Transverse colon (tissue), 4 donors: ENCODE data around the gene CIAPIN1. TPM values are rescaled to one million over a fixed set of nuclear protein-coding genes. Genes with fewer than 3 reads are reported as not detected.

Experiments
- DNase-seq: peaks from one replicate; pipeline ENCODE4 v3.0.0-alpha.2; 2019
- H3K27ac ChIP-seq, 4 donors: fragments of 200-600 bp; sonication (generic); 2 replicates each; pipeline ENCODE4 v1.5.1; 2016 to 2018; ENCODE audit warnings: inconsistent platforms in 4 of 4
- H3K27me3 ChIP-seq: fragments of 200-600 bp; sonication (generic); 2 replicates; pipeline ENCODE4 v1.5.1; 2017; ENCODE audit warnings: inconsistent platforms
- H3K36me3 ChIP-seq, 4 donors: fragments of 200-600 bp; sonication (generic); 2 replicates each; pipeline ENCODE4 v1.5.1; 2017 to 2019; ENCODE audit warnings: inconsistent platforms in 4 of 4
- H3K4me1 ChIP-seq, 4 donors: fragments of 200-600 bp; sonication (generic); 2 replicates each; pipeline ENCODE4 v1.5.1; 2017 to 2020; ENCODE audit warnings: inconsistent platforms in 4 of 4
- H3K4me3 ChIP-seq, 4 donors: fragments of 200-600 bp; sonication (generic); 1 replicate in 1 of 4; 2 replicates in 3 of 4; pipeline versions ENCODE4 v1.5.1 to v1.6.1; 2017 to 2019; ENCODE audit warnings: inconsistent platforms in 4 of 4
- H3K9me3 ChIP-seq, 2 donors: fragments of 200-600 bp; sonication (generic); 2 replicates each; pipeline ENCODE4 v1.5.1; 2017 to 2019; ENCODE audit warnings: inconsistent platforms in 2 of 2
- CTCF ChIP-seq, 5 experiments: fragments of 200-600 bp in 3 of 5; fragments of 450-650 bp in 2 of 5; sonication (generic) in 3 of 5; IDR thresholded peaks; 1 replicate in 2 of 5; 2 replicates in 3 of 5; pipeline ENCODE4 v1.5.1; 2016 to 2017; ENCODE audit warnings: antibody characterized with exemption in 5 of 5, inconsistent platforms in 3 of 5, mild to moderate bottlenecking in 2 of 5, moderate library complexity in 1 of 5
- EP300 ChIP-seq: sonication (generic); formaldehyde crosslinking; IDR thresholded peaks from one replicate; pipeline ENCODE4 v1.6.1; 2017; ENCODE audit warnings: antibody characterized with exemption, low read depth
- POLR2A ChIP-seq: fragments of 450-650 bp; IDR thresholded peaks from one replicate; pipeline ENCODE4 v1.6.1; 2016; ENCODE audit warnings: antibody characterized with exemption, mild to moderate bottlenecking, moderate library complexity
- POLR2AphosphoS5 ChIP-seq, 3 donors: sonication (generic); formaldehyde crosslinking; IDR thresholded peaks; one replicate each; pipeline ENCODE4 v1.6.1; 2016; ENCODE audit warnings: antibody characterized with exemption in 3 of 3
- WGBS, 2 donors: methylation state at CpG; one replicate each; pipeline ENCODE4 v1.1.5; 2018; ENCODE audit warnings: low coverage in 1 of 2; 5-methylcytosine and 5-hydroxymethylcytosine counted together
- in situ Hi-C, 4 donors: fragments of 200-750 bp; cut with MboI; loops; one replicate each; pipeline versions ENCODE4 v1.15.0 to v1.15.1; 2017; ENCODE audit warnings: low sequenced_read_pairs in 3 of 4, low pct_ligation_motif_present in 1 of 4, low pct_unique_long_range_greater_than_20kb in 1 of 4
- intact Hi-C: fragments of 100-400 bp; cut with DNase I; formaldehyde crosslinking; loops from one replicate; pipeline ENCODE4 v1.15.1; 2023; ENCODE audit warnings: low total_unique reads
- total RNA-seq, 4 donors: library from RNA; depleted of rRNA; stranded (reverse); fragments of >200 nt; gene quantifications; one replicate each; pipeline ENCODE4 v1.1.0, GENCODE V29; 2016

CIAPIN1 gene
- total RNA-seq, 4 donors from 2014 or later, result 20.9 to 48.3 (median 40.5) TPM

GRCh38 chr16:57381791-57382534, 65.2 kb downstream of the CIAPIN1 start:
- in situ Hi-C loops (no loop called here), intact Hi-C loops (no loop called here)
- H3K36me3 ChIP-seq, result no peaks in the 10 kb centered on the region

GRCh38 chr16:57380671-57381462, 66.3 kb downstream of the CIAPIN1 start:
- Histone ChIP-seq H3K4me1 (peaks cover 9 to 29% (median 12%) of the 10 kb centered on the region in 4 donors), H3K9me3 (no peaks in the 10 kb centered on the region), H3K4me3 (no peak overlapping the region), H3K27me3 (no peaks in the 10 kb centered on the region), H3K27ac (no peak overlapping the region), H3K36me3 (no peaks in the 10 kb centered on the region)
- intact Hi-C loops, result no loop called here
- in situ Hi-C loops, result no loop called here
- 51% methylated on average over 8 of the region's 8 CpGs; no CpG with 5 or more reads in 1 of the 2 donors for WGBS, 2 donors
- no peak for TF ChIP-seq POLR2A
- no peak for TF ChIP-seq POLR2AphosphoS5 (IDR thresholded peaks at IDR 0.05)
- TF ChIP-seq CTCF (IDR thresholded peaks at IDR 0.05), result no peak
- no peak for TF ChIP-seq EP300
- DNase-seq, result no peak

More at GRCh38 chr16:57381791-57382534, 65.2 kb downstream of the CIAPIN1 start:
- no peak for DNase-seq
- Histone ChIP-seq H3K27me3 (no peaks in the 10 kb centered on the region), H3K9me3 (no peaks in the 10 kb centered on the region), H3K27ac (no peak overlapping the region), H3K4me1 (peaks cover 9 to 35% (median 12%) of the 10 kb centered on the region in 4 donors), H3K4me3 (no peak overlapping the region)
- TF ChIP-seq POLR2AphosphoS5 (IDR thresholded peaks at IDR 0.05), result no peak
- no peak for TF ChIP-seq EP300
- no peak for TF ChIP-seq CTCF (IDR thresholded peaks at IDR 0.05)
- no peak for TF ChIP-seq POLR2A
- 90% methylated on average over 33 of the region's 35 CpGs; no CpG with 5 or more reads in 1 of the 2 donors for WGBS, 2 donors

GRCh38 chr16:57379579-57379978, 67.6 kb downstream of the CIAPIN1 start:
- no peaks in the 10 kb centered on the region for H3K36me3 ChIP-seq
- no peaks in the 10 kb centered on the region for H3K9me3 ChIP-seq
- TF ChIP-seq POLR2A (no peak), POLR2AphosphoS5 (IDR thresholded peaks at IDR 0.05) (no peak), CTCF (IDR thresholded peaks at IDR 0.05) (no peak), EP300 (no peak)
- no peaks in the 10 kb centered on the region for H3K27me3 ChIP-seq
- intact Hi-C loops, result no loop called here
- no peak overlapping the region for H3K4me3 ChIP-seq
- H3K4me1 ChIP-seq, result peaks cover 9 to 24% (median 11%) of the 10 kb centered on the region in 4 donors
- 89% methylated on average over 10 of the region's 10 CpGs; no CpG with 5 or more reads in 1 of the 2 donors for WGBS, 2 donors
- DNase-seq, result no peak
- in situ Hi-C loops, result no loop called here
- H3K27ac ChIP-seq, result no peak overlapping the region

Other genes with a start within 250 kb of the CIAPIN1 start
- gene ARL2BP, start 202.1 kb downstream of the CIAPIN1 start, total RNA-seq, result 10 to 100 TPM; 10.3 to 39.6 (median 36.5) TPM
- 10 to 100 TPM in 2 of 4 donors, 1 to 10 TPM in 2; 4.4 to 13.5 (median 9.6) TPM for gene PLLP, start 162.7 kb downstream of the CIAPIN1 start, total RNA-seq
- gene CCL22, start 88.6 kb downstream of the CIAPIN1 start, total RNA-seq, result under 1 TPM in 1 of 4 donors, not detected in 3; 0.64 TPM
- 10 to 100 TPM in 1 of 4 donors, 1 to 10 TPM in 2, not detected in 1; 1.7 to 13.5 (median 1.8) TPM for gene CX3CL1, start 74.9 kb downstream of the CIAPIN1 start, total RNA-seq
- gene CCL17, start 42.6 kb downstream of the CIAPIN1 start, total RNA-seq, result 1 to 10 TPM in 1 of 4 donors, not detected in 3; 1.4 TPM
- 100 to 1,000 TPM; 113 to 154 (median 148) TPM for gene COQ9, start 94 bp upstream of the CIAPIN1 start, total RNA-seq
- gene POLR2C, start 15.3 kb upstream of the CIAPIN1 start, total RNA-seq, result 100 to 1,000 TPM in 1 of 4 donors, 10 to 100 TPM in 3; 39.2 to 104 (median 72.7) TPM
- 100 to 1,000 TPM in 3 of 4 donors, 10 to 100 TPM in 1; 57.9 to 312 (median 143) TPM for gene DOK4, start 39.1 kb upstream of the CIAPIN1 start, total RNA-seq
- gene CCDC102A, start 89.2 kb upstream of the CIAPIN1 start, total RNA-seq, result 10 to 100 TPM in 1 of 4 donors, 1 to 10 TPM in 3; 2.2 to 17.7 (median 3.7) TPM
- 1 to 10 TPM in 2 of 4 donors, under 1 TPM in 1, not detected in 1; 0.41 to 1.9 (median 1.9) TPM for gene ADGRG5, start 95.3 kb upstream of the CIAPIN1 start, total RNA-seq
- 10 to 100 TPM; 40.0 to 55.3 (median 45.7) TPM for gene ADGRG1, start 181.2 kb upstream of the CIAPIN1 start, total RNA-seq
- 1 to 10 TPM in 3 of 4 donors, not detected in 1; 1.5 to 2.7 (median 2.2) TPM for gene ADGRG3, start 220.9 kb upstream of the CIAPIN1 start, total RNA-seq
- not detected for gene DRC7, start 247.4 kb upstream of the CIAPIN1 start, total RNA-seq